Sigmoid colon (tissue), 4 donors: ENCODE results near the gene CREB3L2.

Experiments used
- CTCF ChIP-seq, 4 experiments: fragments of 450-650 bp in 3 of 4; fragments of 200-600 bp in 1 of 4; IDR thresholded peaks; one replicate each; pipeline ENCODE4 v1.5.1; 2016 to 2019; ENCODE audit warnings: antibody characterized with exemption in 4 of 4, mild to moderate bottlenecking in 3 of 4, moderate library complexity in 2 of 4
- EP300 ChIP-seq, 4 donors: sonication (generic); formaldehyde crosslinking; IDR thresholded peaks; one replicate each; pipeline ENCODE4 v1.6.1; 2017; ENCODE audit warnings: antibody characterized with exemption in 4 of 4
- POLR2AphosphoS5 ChIP-seq, 4 donors: sonication (generic); formaldehyde crosslinking; IDR thresholded peaks; one replicate each; pipeline ENCODE4 v1.6.1; 2017; ENCODE audit warnings: antibody characterized with exemption in 4 of 4

- TF ChIP-seq CTCF (IDR thresholded peaks at IDR 0.05) (no peak), POLR2AphosphoS5 (IDR thresholded peaks at IDR 0.05) (no peak), EP300 (IDR thresholded peaks at IDR 0.05) (no peak)
Measured at GRCh38 chr7:137985253-137985896, 16.5 kb downstream of the CREB3L2 start.
